K562 (cell line): ENCODE results near the gene MACROD2. TPM values are rescaled to one million over a fixed set of nuclear protein-coding genes. Genes with fewer than 3 reads are reported as not detected.

Experiments
- ATAC-seq: fragments of 200-7000 bp; cut with Tn5 transposase; 3 replicates; pipeline ENCODE4 v1.9.1; 2020; ENCODE audit warnings: moderate library complexity
- BruUV-seq: library from RNA; stranded (reverse); fragments of 400-500 nt; replicated peaks from 2 replicates; lab custom pipeline; 2021; lab: Mats Ljungman, UMichigan
- CTCF ChIA-PET: fragments of 300-600 bp; formaldehyde crosslinking; extraction: SDS; loops from one replicate; lab custom pipeline; 2021; ENCODE audit warnings: low intra/inter-chr PET ratio; lab: Yijun Ruan, JAX
- POLR2A ChIA-PET: fragments of 300-600, 350-650 bp; sonication (Branson Sonifier 250); formaldehyde crosslinking; extraction: SDS; loops from one replicate; lab custom pipeline; 2021; ENCODE audit warnings: antibody characterized with exemption, inconsistent platforms; lab: Yijun Ruan, JAX
- DNase-seq, 4 experiments: peaks; one replicate each; pipeline versions ENCODE4 v3.0.0 to v3.0.0-alpha.2; 2011 to 2018; ENCODE audit warnings: low spot score in 3 of 4, mixed read lengths in 3 of 4; ENCODE audit errors: extremely low read depth in 1 of 4
- FAIRE-seq: peaks from 2 replicates; lab custom pipeline; 2011; peaks lifted over from hg19 to GRCh38; lab: Jason Lieb, UNC
- H2AFZ ChIP-seq: 2 replicates; pipeline ENCODE4 v1.6.0; 2011; ENCODE audit warnings: low read depth, low read length, control low read depth, inconsistent platforms
- H3K27ac ChIP-seq: fragments of 200-600 bp; 3 replicates; pipeline ENCODE4 v1.8.0; 2011; ENCODE audit warnings: low read depth, mild to moderate bottlenecking, control low read depth, inconsistent platforms, low read length, moderate library complexity, mixed read lengths; ENCODE audit errors: extremely low read depth
- H3K27me3 ChIP-seq, 2 experiments: fragments of 300-600 bp in 1 of 2; 2 replicates in 1 of 2; 3 replicates in 1 of 2; pipeline versions ENCODE4 v1.6.0 to v1.8.0; 2011; ENCODE audit warnings: inconsistent platforms in 2 of 2, low read length in 2 of 2, mild to moderate bottlenecking in 1 of 2, mixed read lengths in 1 of 2, moderate library complexity in 1 of 2; ENCODE audit not compliant: control insufficient read depth in 2 of 2, insufficient read depth in 2 of 2
- H3K36me3 ChIP-seq: fragments of 300-600 bp; 3 replicates; pipeline ENCODE4 v1.8.0; 2011; ENCODE audit warnings: mild to moderate bottlenecking, low read length, inconsistent platforms; ENCODE audit not compliant: control insufficient read depth, insufficient read depth
- H3K4me1 ChIP-seq, 2 experiments: fragments of 200-600 bp in 1 of 2; replicated peaks in 1 of 2; 2 replicates in 1 of 2; 3 replicates in 1 of 2; pipeline versions ENCODE4 v1.5.1 to v1.8.0; 2011; ENCODE audit warnings: inconsistent platforms in 2 of 2, low read length in 2 of 2, mild to moderate bottlenecking in 1 of 2, mixed read lengths in 1 of 2, moderate library complexity in 1 of 2; ENCODE audit not compliant: control insufficient read depth in 2 of 2, insufficient read depth in 2 of 2
- H3K4me2 ChIP-seq: 2 replicates; pipeline ENCODE4 v1.6.1; 2011; ENCODE audit warnings: low read length, control low read depth, inconsistent platforms, mixed read lengths; ENCODE audit not compliant: insufficient read depth
- H3K4me3 ChIP-seq: fragments of 200-600 bp; sonication (generic), shearing (Covaris generic); 2 replicates; pipeline ENCODE4 v1.5.1; 2016; ENCODE audit warnings: control low read depth, inconsistent platforms
- H3K79me2 ChIP-seq: fragments of 200-600 bp; 3 replicates; pipeline ENCODE4 v1.8.0; 2011; ENCODE audit warnings: low read length, inconsistent platforms; ENCODE audit not compliant: control insufficient read depth, insufficient read depth
- H3K9ac ChIP-seq, 2 experiments: 2 replicates each; pipeline versions ENCODE4 v1.6.0 to v1.6.1; 2011; ENCODE audit warnings: low read depth in 2 of 2, low read length in 2 of 2, control low read depth in 1 of 2, inconsistent platforms in 1 of 2, mild to moderate bottlenecking in 1 of 2, mixed read lengths in 1 of 2; ENCODE audit not compliant: insufficient read depth in 1 of 2
- H3K9me1 ChIP-seq: one replicate; pipeline ENCODE4 v1.6.0; 2011; ENCODE audit warnings: inconsistent platforms, mild to moderate bottlenecking, low read length, moderate library complexity; ENCODE audit not compliant: control insufficient read depth, insufficient read depth
- H3K9me3 ChIP-seq: replicated peaks from 2 replicates; pipeline ENCODE4 v1.5.1; 2011; ENCODE audit warnings: low read depth, low read length, inconsistent platforms; ENCODE audit not compliant: control insufficient read depth, insufficient read depth
- H4K20me1 ChIP-seq: replicated peaks from 2 replicates; pipeline ENCODE4 v1.6.1; 2011; ENCODE audit warnings: low read length, inconsistent platforms, mixed read lengths; ENCODE audit not compliant: control insufficient read depth, insufficient read depth
- CREM ChIP-seq: IDR thresholded peaks from 2 replicates; pipeline ENCODE4 v1.6.1; 2014; ENCODE audit warnings: antibody characterized with exemption, low read depth
- GTF2F1 ChIP-seq: IDR thresholded peaks from 2 replicates; pipeline ENCODE4 v1.6.1; 2011; ENCODE audit warnings: low read depth, low read length, improper control_type of control experiment
- MBD2 ChIP-seq: sonication (generic); IDR thresholded peaks from 2 replicates; pipeline ENCODE4 v1.6.1; 2016; ENCODE audit warnings: low read depth, borderline replicate concordance
- MLLT1 ChIP-seq, 2 experiments: fragments of 450-650 bp; IDR thresholded peaks; 2 replicates each; pipeline ENCODE4 v1.6.1; 2016
- NR4A1 ChIP-seq, 2 experiments: fragments of 250-450 bp in 1 of 2; fragments of 450-650 bp in 1 of 2; sonication (Bioruptor Pico) in 1 of 2; IDR thresholded peaks; 2 replicates each; pipeline versions ENCODE4 v1.4.0 to v1.6.1; 2016 to 2020; ENCODE audit warnings: mild to moderate bottlenecking in 2 of 2, missing compliant biosample characterization in 1 of 2, missing genetic modification characterization in 1 of 2, moderate library complexity in 1 of 2
- SETDB1 ChIP-seq: IDR thresholded peaks from one replicate; pipeline ENCODE4 v1.6.1; 2012; ENCODE audit warnings: low read length, control low read depth, inconsistent platforms
- SOX6 ChIP-seq: fragments of 450-650 bp; IDR thresholded peaks from 2 replicates; pipeline ENCODE4 v1.6.1; 2014; ENCODE audit warnings: mild to moderate bottlenecking
- TAF15 ChIP-seq: fragments of 200-400 bp; formaldehyde crosslinking; IDR thresholded peaks from 2 replicates; pipeline ENCODE4 v1.6.1; 2017; ENCODE audit warnings: mild to moderate bottlenecking, low read depth, low read length, moderate library complexity
- ZSCAN29 ChIP-seq: fragments of 450-650 bp; IDR thresholded peaks from 2 replicates; pipeline ENCODE4 v1.6.1; 2017
- WGBS: fragments of 100-300 bp; shearing (Covaris generic); methylation state at CpG from one replicate; pipeline ENCODE4 v1.1.6; 2016; ENCODE audit warnings: low coverage, mixed read lengths; ENCODE audit not compliant: insufficient coverage; ENCODE audit errors: missing lambda C conversion rate; 5-methylcytosine and 5-hydroxymethylcytosine counted together
- in situ Hi-C: fragments of 300-500 bp; cut with MboI; formaldehyde crosslinking; loops from 4 replicates; pipeline ENCODE4 v1.15.0; 2018; ENCODE audit warnings: inconsistent platforms, mixed read lengths
- intact Hi-C: fragments of 100-400 bp; cut with micrococcal nuclease; formaldehyde crosslinking; loops from 2 replicates; pipeline ENCODE4 v1.14.2; 2022
- polyA plus RNA-seq, 8 experiments: library from polyadenylated mRNA; depleted of rRNA in 4 of 8; stranded (reverse) in 5 of 8; unstranded in 3 of 8; fragments of >200 nt; fragmentation: Nextera tagmentation in 2 of 8; fragmentation: Illumina TruSeq in 1 of 8; extraction: Ambion mirVana in 2 of 8; extraction: Trizol in 1 of 8; gene quantifications; 2 replicates each; pipeline versions ENCODE4 v1.2.1 to v1.2.3, GENCODE V29; 2011 to 2014; ENCODE audit warnings: inconsistent platforms in 1 of 8, missing spikeins in 1 of 8
- total RNA-seq, 7 experiments: library from RNA; depleted of rRNA in 6 of 7; stranded (reverse); fragments of >200 nt in 6 of 7; fragmentation: Illumina TruSeq in 2 of 7; extraction: Trizol in 2 of 7; gene quantifications; 2 replicates each; pipeline versions ENCODE4 v1.2.1 to v1.2.3, GENCODE V29; 2011 to 2021; ENCODE audit warnings: low replicate concordance in 1 of 7

MACROD2 gene
- total and polyA plus RNA-seq, 9 of the 15 experiments (the other 6 are each of a cell fraction or from before 2014, with no cell fraction given), result not detected

- Histone ChIP-seq H2AFZ (no peak overlapping the region), H3K9ac (no peak overlapping the region), H3K4me1 (no peaks in the 10 kb centered on the region), H3K9me3 (no peaks in the 10 kb centered on the region), H4K20me1 (no peaks in the 10 kb centered on the region), H3K9me1 (no peaks in the 10 kb centered on the region), H3K36me3 (no peaks in the 10 kb centered on the region), H3K4me3 (no peak overlapping the region), H3K27ac (no peak overlapping the region), H3K79me2 (no peaks in the 10 kb centered on the region), H3K4me2 (no peak overlapping the region), H3K27me3 (no peaks in the 10 kb centered on the region)
- BruUV-seq, result no TSS peak
- 0% methylated on average over 4 of the region's 4 CpGs for WGBS
- DNase-seq, result no peak
- intact Hi-C loops (no loop called here), in situ Hi-C loops (no loop called here)
- POLR2A ChIA-PET, result no interaction called here
- TF ChIP-seq ZSCAN29, result no peak
- TF ChIP-seq NR4A1 (CRISPR knock-in tag; IDR thresholded peaks at IDR 0.05), result no peak
- TF ChIP-seq NR4A1 (tag; IDR thresholded peaks at IDR 0.05), result no peak
- TF ChIP-seq MLLT1 (IDR thresholded peaks at IDR 0.05), result no peak
- no peak for TF ChIP-seq GTF2F1
- no peak for TF ChIP-seq TAF15
- TF ChIP-seq SOX6, result no peak
- TF ChIP-seq SETDB1, result no peak
- TF ChIP-seq CREM, result no peak
- no peak for TF ChIP-seq MBD2
- CTCF ChIA-PET, result no interaction called here
- no peak for FAIRE-seq
- no peak for ATAC-seq
Observed at GRCh38 chr20:15862178-15862577, 1866.9 kb downstream of the MACROD2 start.
